AG04450 (cell line): Measurements from ENCODE around the gene TIMP3. TPM values are rescaled to one million over a fixed set of nuclear protein-coding genes. Genes with fewer than 3 reads are reported as not detected.

Experiments
- CTCF ChIA-PET: fragments of 300-600, 350-600 bp; formaldehyde crosslinking; extraction: SDS; loops from one replicate; lab custom pipeline; 2022; ENCODE audit warnings: antibody characterized with exemption, inconsistent platforms; lab: Charles Lee
- POLR2A ChIA-PET: fragments of 350-600 bp; formaldehyde crosslinking; extraction: SDS; loops from one replicate; lab custom pipeline; 2021; ENCODE audit warnings: antibody characterized with exemption, inconsistent platforms; lab: Yijun Ruan, JAX
- DNase-seq: peaks from one replicate; pipeline ENCODE4 v3.0.0-alpha.2; 2011; ENCODE audit warnings: low read depth, low spot score
- H3K27ac ChIP-seq: one replicate; pipeline ENCODE4 v1.5.1; 2012; ENCODE audit warnings: low read depth, low read length, control low read depth
- H3K27me3 ChIP-seq: one replicate; pipeline ENCODE4 v1.6.0; 2012; ENCODE audit warnings: low read length; ENCODE audit not compliant: control insufficient read depth, insufficient read depth
- H3K4me3 ChIP-seq: 2 replicates; pipeline ENCODE4 v1.5.1; 2011; ENCODE audit warnings: mild to moderate bottlenecking, low read depth, low read length, control low read depth
- H3K9me3 ChIP-seq: 2 replicates; pipeline ENCODE4 v1.5.1; 2012; ENCODE audit warnings: low read length; ENCODE audit not compliant: control insufficient read depth, insufficient read depth
- polyA plus RNA-seq: library from polyadenylated mRNA; depleted of rRNA; stranded (reverse); fragments of >200 nt; gene quantifications from 2 replicates; pipeline ENCODE4 v1.2.3, GENCODE V29; 2011
- TF ChIP-seq, protein P1 (sequence below): IDR thresholded peaks from 2 replicates; pipeline ENCODE4 v1.5.1; 2011; ENCODE audit warnings: low read depth, low read length, control low read depth, inconsistent platforms

TIMP3 gene
- polyA plus RNA-seq, 1 experiment: 486 TPM

DNA sequence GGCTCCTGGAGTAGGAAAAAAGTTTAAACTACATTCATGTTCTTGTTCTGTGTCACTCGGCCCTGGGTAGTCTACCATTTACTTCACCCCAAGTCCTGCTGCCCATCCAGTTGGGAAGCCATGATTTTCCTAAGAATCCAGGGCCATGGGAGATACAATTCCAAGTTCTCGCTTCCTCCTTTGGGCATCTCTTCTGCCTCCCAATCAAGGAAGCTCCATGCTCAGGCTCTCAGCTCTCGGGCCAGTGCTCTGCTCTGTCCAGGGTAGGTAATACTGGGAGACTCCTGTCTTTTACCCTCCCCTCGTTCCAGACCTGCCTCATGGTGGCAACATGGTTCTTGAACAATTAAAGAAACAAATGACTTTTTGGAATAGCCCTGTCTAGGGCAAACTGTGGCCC lies 60.6 kb downstream of the TIMP3 start:
- TF ChIP-seq, protein P1, sequence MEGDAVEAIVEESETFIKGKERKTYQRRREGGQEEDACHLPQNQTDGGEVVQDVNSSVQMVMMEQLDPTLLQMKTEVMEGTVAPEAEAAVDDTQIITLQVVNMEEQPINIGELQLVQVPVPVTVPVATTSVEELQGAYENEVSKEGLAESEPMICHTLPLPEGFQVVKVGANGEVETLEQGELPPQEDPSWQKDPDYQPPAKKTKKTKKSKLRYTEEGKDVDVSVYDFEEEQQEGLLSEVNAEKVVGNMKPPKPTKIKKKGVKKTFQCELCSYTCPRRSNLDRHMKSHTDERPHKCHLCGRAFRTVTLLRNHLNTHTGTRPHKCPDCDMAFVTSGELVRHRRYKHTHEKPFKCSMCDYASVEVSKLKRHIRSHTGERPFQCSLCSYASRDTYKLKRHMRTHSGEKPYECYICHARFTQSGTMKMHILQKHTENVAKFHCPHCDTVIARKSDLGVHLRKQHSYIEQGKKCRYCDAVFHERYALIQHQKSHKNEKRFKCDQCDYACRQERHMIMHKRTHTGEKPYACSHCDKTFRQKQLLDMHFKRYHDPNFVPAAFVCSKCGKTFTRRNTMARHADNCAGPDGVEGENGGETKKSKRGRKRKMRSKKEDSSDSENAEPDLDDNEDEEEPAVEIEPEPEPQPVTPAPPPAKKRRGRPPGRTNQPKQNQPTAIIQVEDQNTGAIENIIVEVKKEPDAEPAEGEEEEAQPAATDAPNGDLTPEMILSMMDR: no peak
- Histone ChIP-seq H3K27me3 (no peaks in the 10 kb centered on the region), H3K9me3 (no peaks in the 10 kb centered on the region), H3K4me3 (no peak overlapping the region), H3K27ac (no peak overlapping the region)
- no peak for DNase-seq
- ChIA-PET POLR2A (no interaction called here), CTCF (no interaction called here)

DNA sequence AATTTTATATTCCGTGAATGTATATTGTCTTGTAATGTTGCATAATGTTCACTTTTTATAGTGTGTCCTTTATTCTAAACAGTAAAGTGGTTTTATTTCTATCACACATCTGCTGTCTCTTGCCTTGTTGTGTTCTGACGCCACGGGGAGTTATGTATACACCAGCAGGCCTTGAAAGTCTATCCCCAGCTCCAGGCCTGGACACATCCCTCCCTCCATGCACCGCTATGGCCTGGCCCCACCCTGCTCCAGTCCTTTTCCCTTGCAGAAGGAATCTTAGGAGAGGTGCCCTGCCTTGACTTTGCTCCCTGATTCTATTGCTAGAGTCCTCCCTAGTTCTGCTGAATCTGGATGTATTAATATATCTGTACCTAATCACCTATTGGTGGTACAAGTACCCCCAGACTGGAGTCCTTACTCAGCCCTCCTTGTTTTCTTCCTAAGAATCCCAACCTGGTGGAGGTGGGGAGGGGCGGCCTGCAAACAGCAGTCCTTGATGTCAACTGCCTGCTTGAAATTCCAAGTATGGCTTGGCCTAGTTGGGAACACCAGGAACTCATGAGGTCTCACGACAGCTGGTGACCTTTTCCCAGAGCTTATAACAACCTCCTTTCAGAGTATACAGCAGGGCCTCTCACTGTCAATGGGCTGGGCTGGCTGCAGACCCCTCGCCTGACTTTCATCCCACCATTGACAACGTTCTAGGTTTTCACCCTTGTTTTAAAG lies 61.6 kb downstream of the TIMP3 start:
- no peak for DNase-seq
- H3K27me3 ChIP-seq: no peaks in the 10 kb centered on the region
- CTCF ChIA-PET: no interaction called here
- POLR2A ChIA-PET: no interaction called here
- H3K4me3 ChIP-seq: no peak overlapping the region
- H3K9me3 ChIP-seq: no peaks in the 10 kb centered on the region
- H3K27ac ChIP-seq: no peak overlapping the region
- TF ChIP-seq, protein P1: no peak

DNA sequence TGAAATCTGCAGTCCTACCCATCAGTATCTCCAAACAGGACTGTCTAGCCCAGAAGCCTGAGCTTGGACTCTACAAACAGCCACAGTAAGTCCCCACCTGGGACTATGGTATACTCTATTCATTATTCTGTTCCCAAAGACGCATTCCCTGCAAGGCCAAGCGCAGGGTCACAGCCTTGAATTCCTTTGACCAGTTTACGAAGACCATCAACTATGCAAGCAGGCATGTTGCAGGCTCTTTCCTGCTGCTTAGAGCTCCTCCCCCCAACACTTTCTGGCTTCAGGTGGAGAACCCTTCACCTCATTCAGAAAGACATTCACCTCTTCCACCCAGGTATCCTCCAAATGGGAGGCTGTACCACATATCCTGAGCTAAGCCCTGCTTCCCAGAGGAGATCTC lies 62.5 kb downstream of the TIMP3 start:
- no peak overlapping the region for H3K27ac ChIP-seq
- POLR2A ChIA-PET: no interaction called here
- no peaks in the 10 kb centered on the region for H3K9me3 ChIP-seq
- DNase-seq: no peak
- TF ChIP-seq, protein P1: no peak
- CTCF ChIA-PET: no interaction called here
- no peak overlapping the region for H3K4me3 ChIP-seq
- H3K27me3 ChIP-seq: peaks cover 3% of the 10 kb centered on the region

DNA sequence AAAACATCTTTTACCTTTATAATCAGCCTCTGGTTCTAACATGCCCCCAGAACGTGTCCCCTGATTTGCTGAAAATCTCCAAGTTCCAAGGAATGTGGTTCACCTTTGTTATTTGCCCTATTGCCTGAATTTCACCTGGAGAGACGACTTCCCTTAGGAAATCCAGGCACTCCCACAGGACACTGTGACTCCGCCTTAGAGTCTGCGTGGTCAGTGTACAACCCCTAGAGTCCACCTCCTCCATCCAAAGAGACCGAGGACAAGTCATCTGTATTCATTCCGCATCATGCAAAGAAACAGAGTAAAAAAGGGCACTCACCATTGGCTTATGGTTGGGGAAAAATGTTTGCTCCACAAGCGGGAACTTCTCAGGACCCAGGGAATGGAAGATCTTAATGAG lies 63.1 kb downstream of the TIMP3 start:
- Histone ChIP-seq H3K27ac (no peak overlapping the region), H3K4me3 (no peak overlapping the region), H3K9me3 (no peaks in the 10 kb centered on the region), H3K27me3 (peaks cover 4% of the 10 kb centered on the region)
- ChIA-PET POLR2A (interaction anchor here (0.6 kb wide), 1 partner anchor 21 kb away, joined by 3 read pairs; no protein-coding TSS in a partner anchor), CTCF (no interaction called here)
- TF ChIP-seq, protein P1: no peak
- DNase-seq: no peak

DNA sequence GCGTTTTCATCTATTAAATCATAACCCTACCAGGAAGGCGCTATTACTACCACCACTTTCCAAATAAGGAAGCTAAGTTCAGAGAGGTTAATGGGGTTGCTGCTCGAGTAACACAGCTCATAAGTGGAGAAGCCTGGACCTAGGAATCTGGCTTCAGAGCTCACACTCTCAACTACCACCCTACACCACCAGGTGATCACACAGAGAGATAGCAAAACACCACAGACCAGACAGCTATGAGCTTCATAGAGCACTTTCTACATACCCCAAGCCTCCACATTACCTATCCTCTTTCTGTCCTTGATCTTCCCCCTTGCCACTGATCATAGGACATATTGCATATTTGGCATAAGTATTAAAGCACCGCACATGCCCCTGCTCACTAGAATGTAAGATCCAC lies 65.4 kb downstream of the TIMP3 start:
- H3K9me3 ChIP-seq: no peaks in the 10 kb centered on the region
- peaks cover 6% of the 10 kb centered on the region for H3K27me3 ChIP-seq
- no peak overlapping the region for H3K4me3 ChIP-seq
- ChIA-PET POLR2A (no interaction called here), CTCF (no interaction called here)
- TF ChIP-seq, protein P1: no peak
- DNase-seq: no peak
- no peak overlapping the region for H3K27ac ChIP-seq
